Measurements from ENCODE around the gene MYLK. TPM values are rescaled to one million over a fixed set of nuclear protein-coding genes. Genes with fewer than 3 reads are reported as not detected.

Gene MYLK
- total and polyA plus RNA-seq, 2 of the 4 experiments (the other 2 are of a cell fraction) = 299 to 484 TPM

GRCh38 chr3:123682302-123682701 lies 201.8 kb downstream of the MYLK start:
- Histone ChIP-seq H3K4me2 (ENCODE audit: low read depth, low read length) (no peak overlapping the region), H2AK5ac (ENCODE audit: low read depth, low read length) (no peak overlapping the region), H3K14ac (replicated peaks; ENCODE audit: low read depth, low read length) (no peak overlapping the region), H2BK120ac (ENCODE audit: low read depth, low read length) (no peak overlapping the region), H4K8ac (ENCODE audit: low read depth in 2 of 2, low read length in 2 of 2) (no peak overlapping the region), H3K36me3 (ENCODE audit: control insufficient read depth, insufficient read depth, low read length) (peaks cover 73% of the 10 kb centered on the region), H2AK9ac (replicated peaks; ENCODE audit: low read depth, low read length, poor library complexity) (no peak overlapping the region), H3K4me3 (ENCODE audit: insufficient read depth, low read depth, low read length) (no peak overlapping the region), H3K27ac (ENCODE audit: insufficient read depth, low read length) (no peak overlapping the region), H3K4me1 (ENCODE audit: control insufficient read depth, insufficient read depth, low read length) (peaks cover 16% of the 10 kb centered on the region), H3K27me3 (ENCODE audit: control insufficient read depth, insufficient read depth, low read length) (no peaks in the 10 kb centered on the region), H2BK5ac (ENCODE audit: low read depth, low read length, poor library complexity, severe bottlenecking) (no peak overlapping the region), H3K23ac (ENCODE audit: low read depth, low read length) (no peak overlapping the region), H4K91ac (ENCODE audit: insufficient read depth, low read depth, low read length) (no peak overlapping the region), H2BK15ac (ENCODE audit: low read depth, low read length) (no peak overlapping the region), H3K9me3 (ENCODE audit: control insufficient read depth, insufficient read depth, low read length) (no peaks in the 10 kb centered on the region), H4K20me1 (ENCODE audit: insufficient read depth, low read length) (peaks cover 10% of the 10 kb centered on the region), H3K9ac (ENCODE audit: low read depth, low read length) (no peak overlapping the region), H3K9me1 (ENCODE audit: insufficient read depth, low read length) (peaks cover 9% of the 10 kb centered on the region), H4K5ac (ENCODE audit: low read depth, low read length) (no peak overlapping the region), H3K4ac (ENCODE audit: low read depth, low read length) (no peak overlapping the region), H3K18ac (ENCODE audit: low read depth, low read length) (no peak overlapping the region), H2BK20ac (ENCODE audit: low read depth, low read length) (no peak overlapping the region), H2AFZ (replicated peaks; ENCODE audit: low read length, poor library complexity) (peak overlapping the region; percentile 14), H3K56ac (ENCODE audit: extremely low read depth, insufficient read depth, low read length) (no peak overlapping the region), H3K79me1 (ENCODE audit: low read depth in 1 of 2, low read length in 2 of 2) (peaks cover 2 to 33% of the 10 kb centered on the region in 2 experiments; a peak in 2 of 4 replicates)
- no TSS peak for BruUV-seq (replicated peaks)
- no peak for ATAC-seq (ENCODE audit: low read depth)
- dilution Hi-C loops (cut with HindIII; ENCODE audit: low sequenced_read_pairs, unreplicated experiment) = no loop called here
- POLR2A ChIA-PET (ENCODE audit: unreplicated experiment) = no interaction called here
- intact Hi-C loops (cut with micrococcal nuclease) = no loop called here
- DNase-seq = no peak
- CTCF ChIA-PET = interaction anchor here (2.5 kb wide), 1 partner anchor 30 kb away, joined by 7 read pairs; no protein-coding TSS in a partner anchor
- 95% methylated on average over 6 of the region's 6 CpGs; no CpG with 5 or more reads in 1 of the 2 experiments for WGBS, 2 experiments (ENCODE audit: extremely low coverage in 2 of 2, insufficient read length in 1 of 2)
- in situ Hi-C loops (cut with MboI; ENCODE audit: low sequenced_read_pairs) = no loop called here
- no peak for TF ChIP-seq RFX5 (IDR thresholded peaks at IDR 0.05; ENCODE audit: low read depth, low read length)
- TF ChIP-seq SMC3 (IDR thresholded peaks at IDR 0.05; ENCODE audit: low read depth, low read length) = no peak
- TF ChIP-seq MXI1 (IDR thresholded peaks at IDR 0.05; ENCODE audit: borderline replicate concordance, low read depth, low read length) = no peak
- no peak for TF ChIP-seq RAD21 (IDR thresholded peaks at IDR 0.05; ENCODE audit: low read length)
- no peak for TF ChIP-seq CHD1 (IDR thresholded peaks at IDR 0.05; ENCODE audit: low read depth, low read length)
- no peak for TF ChIP-seq BHLHE40 (IDR thresholded peaks at IDR 0.05; ENCODE audit: low read depth, low read length)
- no peak for TF ChIP-seq CTCF (conservative IDR thresholded peaks at IDR 0.05; ENCODE audit: low read depth, low read length)
- no peak for TF ChIP-seq MAFK (IDR thresholded peaks at IDR 0.05; ENCODE audit: low read depth, low read length)
- no peak for TF ChIP-seq ELK1 (IDR thresholded peaks at IDR 0.05; ENCODE audit: borderline replicate concordance, low read depth, low read length)
- no peak for TF ChIP-seq USF2 (IDR thresholded peaks at IDR 0.05; ENCODE audit: low read depth, low read length)
- TF ChIP-seq CEBPB (IDR thresholded peaks at IDR 0.05; ENCODE audit: low read depth, low read length) = no peak
- TF ChIP-seq RCOR1 (IDR thresholded peaks at IDR 0.05; ENCODE audit: insufficient replicate concordance, low read length) = no peak
- no peak for TF ChIP-seq POLR2A (IDR thresholded peaks at IDR 0.05; ENCODE audit: low read depth, low read length)
- TF ChIP-seq FOS (IDR thresholded peaks at IDR 0.05; ENCODE audit: low read depth, low read length) = no peak
- no peak for TF ChIP-seq MAZ (IDR thresholded peaks at IDR 0.05; ENCODE audit: borderline replicate concordance, low read depth, low read length)
- no peak for TF ChIP-seq NFE2L2 (IDR thresholded peaks at IDR 0.05; ENCODE audit: low read depth, low read length)

Data from IMR-90 (cell line).